Activated naive CD8-positive, alpha-beta T cell (primary cell): ENCODE measurements around the gene HAP1.
A peak's percentile ranks its signal among the peaks of the same experiment; 100 is the strongest.
"Not testable (repeated sequence)": the region's sequence is repeated elsewhere in the genome, so short reads cannot be mapped to it uniquely, and the experiment has no call there.

Experiments
- H3K27ac Mint-ChIP-seq: one replicate; pipeline ENCODE4 v1.8.0; 2021; ENCODE audit warnings: mixed read lengths
- H3K27me3 Mint-ChIP-seq: one replicate; pipeline ENCODE4 v1.8.0; 2021; ENCODE audit warnings: mixed read lengths
- H3K36me3 Mint-ChIP-seq: one replicate; pipeline ENCODE4 v1.8.0; 2021; ENCODE audit warnings: mixed read lengths
- H3K4me1 Mint-ChIP-seq: one replicate; pipeline ENCODE4 v1.8.0; 2021; ENCODE audit warnings: low read depth, mixed read lengths
- H3K4me3 Mint-ChIP-seq: one replicate; pipeline ENCODE4 v1.8.0; 2021; ENCODE audit warnings: mild to moderate bottlenecking, mixed read lengths
- H3K9me3 Mint-ChIP-seq: one replicate; pipeline ENCODE4 v1.8.0; 2021; ENCODE audit warnings: low read depth, mixed read lengths

Gene HAP1

GRCh38 chr17:41734139-41734948 is at the start of gene HAP1:
Gene HAP1 (minus strand): TSS chr17:41734643. CDS start chr17:41734634, 9 bp downstream.
- Mint-ChIP-seq H3K9me3 (no peaks in the 10 kb centered on the region), H3K36me3 (no peaks in the 10 kb centered on the region), H3K27ac (no peak within 1 kb of the TSS), H3K27me3 (peaks cover 27% of the 10 kb centered on the region), H3K4me3 (peak within 1 kb of the TSS; percentile 54), H3K4me1 (peaks cover 9% of the 10 kb centered on the region)

- Mint-ChIP-seq H3K27ac (no peak overlapping the region), H3K27me3 (peaks cover 2% of the 10 kb centered on the region), H3K36me3 (no peaks in the 10 kb centered on the region), H3K4me1 (peaks cover 12% of the 10 kb centered on the region), H3K9me3 (no peaks in the 10 kb centered on the region), H3K4me3 (no peak overlapping the region)
Observed at GRCh38 chr17:41782142-41782541, 47.7 kb upstream of the HAP1 start.

DNA sequence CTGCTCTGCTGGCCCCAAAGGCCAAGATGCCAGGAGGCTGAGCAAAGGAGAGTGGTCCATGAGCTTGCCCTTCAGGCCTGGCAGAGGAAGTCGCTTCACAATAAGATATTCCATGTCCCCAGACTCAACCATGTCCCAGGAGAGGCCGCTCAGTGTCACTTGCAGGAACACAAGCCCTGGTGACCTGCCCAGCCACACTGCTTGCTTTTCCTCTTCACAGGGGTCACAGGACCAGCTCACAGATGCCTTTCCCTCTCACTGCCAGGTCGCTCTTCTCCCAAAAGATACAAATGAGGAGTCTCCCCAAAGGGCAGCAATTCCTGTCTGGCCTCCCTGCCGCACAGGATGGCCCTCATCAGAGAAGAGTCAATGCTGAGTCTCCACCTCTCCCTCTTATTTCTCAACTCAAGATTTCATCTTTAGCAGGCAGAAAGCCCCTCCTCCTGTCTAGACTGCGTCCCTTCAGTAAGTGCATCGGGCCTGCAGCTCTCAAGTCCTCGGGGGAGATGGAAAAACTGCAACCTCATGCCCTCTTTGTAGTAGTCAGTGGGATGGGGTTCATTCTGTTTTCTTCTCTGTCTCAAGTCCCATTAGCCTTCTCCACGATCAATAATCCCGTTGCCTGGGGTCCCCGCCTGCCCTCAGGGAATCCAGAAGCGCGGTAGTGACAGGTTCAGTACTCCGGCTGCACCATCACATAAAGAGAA is 47.1 kb upstream of the HAP1 start:
- H3K4me3 Mint-ChIP-seq = no peak overlapping the region
- H3K27me3 Mint-ChIP-seq = peaks cover 2% of the 10 kb centered on the region
- H3K9me3 Mint-ChIP-seq = no peaks in the 10 kb centered on the region
- no peak overlapping the region for H3K27ac Mint-ChIP-seq
- H3K4me1 Mint-ChIP-seq = peaks cover 6% of the 10 kb centered on the region
- no peaks in the 10 kb centered on the region for H3K36me3 Mint-ChIP-seq

- peaks cover under 1% of the 10 kb centered on the region for H3K27me3 Mint-ChIP-seq
- H3K4me3 Mint-ChIP-seq = no peak overlapping the region
- H3K9me3 Mint-ChIP-seq = no peaks in the 10 kb centered on the region
- H3K36me3 Mint-ChIP-seq = no peaks in the 10 kb centered on the region
- H3K27ac Mint-ChIP-seq = no peak overlapping the region
- H3K4me1 Mint-ChIP-seq = peaks cover 3% of the 10 kb centered on the region
Observed at GRCh38 chr17:41779954-41780353, 45.5 kb upstream of the HAP1 start.

GRCh38 chr17:41777574-41778188 is 43.2 kb upstream of the HAP1 start:
- Mint-ChIP-seq H3K9me3 (no peaks in the 10 kb centered on the region), H3K4me1 (no peaks in the 10 kb centered on the region), H3K4me3 (no peak overlapping the region), H3K36me3 (no peaks in the 10 kb centered on the region), H3K27ac (no peak overlapping the region), H3K27me3 (no peaks in the 10 kb centered on the region)

- Mint-ChIP-seq H3K27ac (no peak overlapping the region), H3K36me3 (no peaks in the 10 kb centered on the region), H3K4me3 (no peak overlapping the region), H3K27me3 (no peaks in the 10 kb centered on the region), H3K9me3 (no peaks in the 10 kb centered on the region), H3K4me1 (no peaks in the 10 kb centered on the region)
Observed at GRCh38 chr17:41777157-41777573, 42.7 kb upstream of the HAP1 start.

GRCh38 chr17:41776262-41776900 is 41.9 kb upstream of the HAP1 start:
- not testable (repeated sequence) for H3K9me3 Mint-ChIP-seq, H3K4me3 Mint-ChIP-seq, H3K4me1 Mint-ChIP-seq, H3K27me3 Mint-ChIP-seq, H3K36me3 Mint-ChIP-seq, H3K27ac Mint-ChIP-seq

DNA sequence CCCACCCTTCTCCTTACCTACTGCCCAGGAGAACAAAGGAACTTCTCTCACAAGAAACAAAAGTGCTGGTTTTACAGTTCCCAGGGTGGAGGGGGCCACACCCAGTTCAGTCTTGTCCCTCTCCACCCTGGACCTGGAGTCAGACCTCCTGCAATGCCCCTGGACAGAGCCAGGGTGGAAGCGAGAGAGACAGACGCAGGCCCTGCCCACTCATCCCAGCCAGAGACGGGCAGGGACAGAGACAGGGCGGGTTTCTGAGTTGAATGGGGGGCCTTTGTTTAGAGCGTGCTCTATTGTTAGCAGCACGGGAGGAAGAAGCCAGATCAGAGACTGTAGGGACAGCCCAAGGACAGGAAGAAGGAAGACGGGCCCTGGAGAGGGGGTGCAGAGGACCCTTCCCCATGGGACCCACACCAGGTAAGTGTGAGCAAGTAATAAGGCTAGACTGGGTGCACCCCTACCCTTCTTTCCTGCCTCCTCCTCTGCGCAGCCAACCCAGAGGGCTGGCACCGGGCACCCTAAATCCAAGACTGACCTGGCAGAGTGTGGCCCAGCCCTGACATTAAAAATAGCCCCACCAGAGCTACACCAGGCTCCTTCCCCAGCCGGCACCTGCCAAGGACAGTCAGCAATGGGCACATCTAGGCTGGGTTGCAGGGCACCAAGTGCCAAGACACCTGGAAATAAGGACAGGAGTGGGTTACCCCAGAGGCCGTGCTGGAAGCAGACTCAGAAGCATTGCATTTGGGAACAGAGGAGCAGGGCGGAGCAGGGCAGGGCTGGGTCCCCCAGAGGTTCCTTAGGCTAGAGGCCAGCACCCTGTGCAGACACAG is 41.2 kb upstream of the HAP1 start:
- Mint-ChIP-seq H3K4me3 (no peak overlapping the region), H3K27ac (no peak overlapping the region), H3K4me1 (peaks cover 2% of the 10 kb centered on the region), H3K27me3 (no peaks in the 10 kb centered on the region), H3K9me3 (no peaks in the 10 kb centered on the region), H3K36me3 (no peaks in the 10 kb centered on the region)

DNA sequence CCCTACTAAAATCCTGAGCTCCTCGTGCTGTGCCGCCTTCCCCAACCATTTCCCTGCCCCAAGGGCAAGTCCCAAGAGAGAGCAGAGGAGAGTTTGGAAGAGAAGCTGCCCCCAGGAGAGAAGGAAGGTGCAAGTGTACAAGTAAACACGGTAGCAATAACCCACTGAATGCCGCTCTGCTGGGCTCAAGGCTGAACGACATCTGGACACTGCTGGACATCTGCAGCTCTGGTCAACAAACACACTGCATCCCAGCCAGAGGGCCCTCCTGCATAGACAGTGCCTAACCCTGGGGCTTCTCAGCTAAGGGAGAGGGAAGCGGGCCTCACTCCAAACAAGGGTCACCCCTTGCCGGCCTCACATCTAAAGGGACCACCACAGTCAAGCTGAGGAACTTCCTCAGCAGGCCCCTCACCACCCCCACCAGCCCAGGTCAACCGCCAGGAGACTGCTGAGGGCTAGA is 39.3 kb upstream of the HAP1 start:
- H3K9me3 Mint-ChIP-seq = no peaks in the 10 kb centered on the region
- H3K4me3 Mint-ChIP-seq = no peak overlapping the region
- no peaks in the 10 kb centered on the region for H3K27me3 Mint-ChIP-seq
- H3K4me1 Mint-ChIP-seq = peaks cover 2% of the 10 kb centered on the region
- H3K27ac Mint-ChIP-seq = no peak overlapping the region
- H3K36me3 Mint-ChIP-seq = no peaks in the 10 kb centered on the region

GRCh38 chr17:41773190-41773588 is 38.7 kb upstream of the HAP1 start:
- H3K4me1 Mint-ChIP-seq = peaks cover 2% of the 10 kb centered on the region
- H3K36me3 Mint-ChIP-seq = no peaks in the 10 kb centered on the region
- H3K27me3 Mint-ChIP-seq = no peaks in the 10 kb centered on the region

DNA sequence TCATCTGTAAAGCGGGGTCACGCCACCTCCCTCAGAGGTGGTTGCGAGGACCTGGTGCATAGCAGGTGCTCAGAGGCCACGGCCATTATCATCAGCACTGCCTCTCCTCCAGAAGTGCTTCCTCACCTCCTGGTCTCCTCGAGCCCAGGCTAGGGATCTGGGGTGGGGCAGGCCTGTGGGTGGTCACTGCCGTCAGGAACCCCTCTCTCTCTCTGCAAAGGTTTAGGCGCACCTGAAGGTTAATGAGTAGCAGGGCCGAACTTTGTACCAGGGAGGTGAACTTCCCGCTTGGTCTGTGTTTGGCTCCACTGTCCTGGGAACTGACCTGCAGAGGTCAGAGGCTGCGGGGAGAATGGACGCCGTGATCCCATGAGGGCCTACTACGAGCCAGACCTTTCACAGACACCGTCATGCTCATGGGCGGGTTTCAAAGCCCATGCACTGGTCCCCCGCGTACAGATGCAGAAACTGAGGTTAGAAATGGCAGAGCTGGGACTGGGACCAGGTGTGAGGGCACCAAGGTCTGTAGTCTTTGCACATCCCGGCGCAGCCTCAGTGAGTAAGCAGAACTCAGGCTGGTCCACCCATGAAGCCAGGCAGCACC is 38.2 kb upstream of the HAP1 start:
- H3K27me3 Mint-ChIP-seq = no peaks in the 10 kb centered on the region
- H3K27ac Mint-ChIP-seq = no peak overlapping the region
- H3K4me1 Mint-ChIP-seq = peaks cover 2% of the 10 kb centered on the region
- no peaks in the 10 kb centered on the region for H3K36me3 Mint-ChIP-seq
- no peak overlapping the region for H3K4me3 Mint-ChIP-seq
- H3K9me3 Mint-ChIP-seq = no peaks in the 10 kb centered on the region

More at GRCh38 chr17:41773190-41773588, 38.7 kb upstream of the HAP1 start:
- H3K27ac Mint-ChIP-seq = no peak overlapping the region
- no peaks in the 10 kb centered on the region for H3K9me3 Mint-ChIP-seq
- no peak overlapping the region for H3K4me3 Mint-ChIP-seq

DNA sequence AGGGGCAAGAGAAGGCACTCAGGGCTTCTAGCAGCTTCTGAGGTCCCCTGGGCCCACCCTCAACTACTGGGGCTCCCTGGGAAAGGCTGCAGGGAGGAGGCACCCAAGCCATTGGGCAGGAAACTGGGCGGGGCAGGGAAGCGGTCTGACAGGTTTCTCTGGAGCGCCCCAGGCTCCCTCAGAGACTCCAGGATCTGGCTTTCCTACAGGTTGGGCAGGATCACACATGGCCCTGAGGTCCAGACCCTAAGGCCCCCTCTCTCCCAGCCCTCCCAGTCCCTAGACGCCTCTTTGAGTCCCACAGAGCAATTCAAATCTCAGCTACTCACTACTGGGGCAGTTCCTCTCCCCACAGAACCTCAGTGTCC is 37.8 kb upstream of the HAP1 start:
- H3K27me3 Mint-ChIP-seq = no peaks in the 10 kb centered on the region
- H3K9me3 Mint-ChIP-seq = no peaks in the 10 kb centered on the region
- H3K36me3 Mint-ChIP-seq = no peaks in the 10 kb centered on the region
- H3K27ac Mint-ChIP-seq = no peak overlapping the region
- no peak overlapping the region for H3K4me3 Mint-ChIP-seq
- H3K4me1 Mint-ChIP-seq = peaks cover 2% of the 10 kb centered on the region

GRCh38 chr17:41771389-41772206 is 37.2 kb upstream of the HAP1 start:
- no peaks in the 10 kb centered on the region for H3K9me3 Mint-ChIP-seq
- H3K4me1 Mint-ChIP-seq = peaks cover 2% of the 10 kb centered on the region
- H3K4me3 Mint-ChIP-seq = no peak overlapping the region
- H3K27ac Mint-ChIP-seq = no peak overlapping the region
- H3K27me3 Mint-ChIP-seq = no peaks in the 10 kb centered on the region
- no peaks in the 10 kb centered on the region for H3K36me3 Mint-ChIP-seq
